ENCODE data around the gene RIPOR1.
A peak's percentile ranks its signal among the peaks of the same experiment; 100 is the strongest.

RIPOR1 gene

DNA sequence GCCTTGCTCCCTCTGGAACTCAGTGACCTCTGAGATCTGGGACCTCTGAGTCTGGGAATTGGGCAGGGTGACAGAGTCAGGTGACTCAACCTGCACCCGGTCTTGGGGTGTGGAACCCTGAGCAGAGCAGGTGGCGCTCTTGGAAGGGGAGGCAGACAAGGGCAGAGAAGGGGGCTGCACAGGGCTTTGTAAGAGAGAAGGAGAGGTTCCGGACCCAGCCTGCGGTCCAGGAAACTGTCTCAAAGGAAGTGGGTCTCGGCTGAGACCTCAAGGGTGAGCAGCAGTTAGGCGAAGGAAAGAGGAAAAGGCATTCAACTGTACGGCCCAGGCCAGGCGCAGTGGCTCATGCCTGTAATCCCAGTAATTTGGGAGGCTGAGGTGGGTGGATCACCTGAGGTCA lies 10.0 kb upstream of the RIPOR1 start:
- H3K27ac ChIP-seq (ENCODE audit: low read length), result no peak overlapping the region

DNA sequence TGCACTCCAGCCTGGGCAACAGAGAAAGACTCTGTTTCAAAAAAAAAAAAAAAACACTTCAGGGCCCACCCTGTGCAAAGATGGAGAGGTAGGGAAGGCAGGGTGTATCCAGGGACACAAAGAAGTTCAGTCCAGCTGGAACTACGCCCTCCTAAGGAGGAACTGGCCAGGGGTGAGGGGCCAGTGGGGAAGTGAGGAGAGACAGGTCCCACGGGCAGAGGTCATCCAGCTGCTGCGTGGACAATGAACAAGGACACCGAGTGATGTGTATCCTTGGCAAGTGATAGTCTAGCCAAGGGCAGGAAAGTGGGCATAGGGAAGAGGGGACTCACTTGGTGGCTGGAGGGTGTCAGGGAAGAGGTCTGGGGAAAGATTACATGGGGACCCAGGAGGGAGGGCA lies 9.4 kb upstream of the RIPOR1 start:
- no peak overlapping the region for H3K27ac ChIP-seq (ENCODE audit: low read length)
- H3K4me3 ChIP-seq (ENCODE audit: low read length), result no peak overlapping the region
- no peaks in the 10 kb centered on the region for H3K9me3 ChIP-seq (ENCODE audit: insufficient read depth, low read depth, low read length)
- H3K9ac ChIP-seq (ENCODE audit: low read depth, low read length), result no peak overlapping the region
- no peaks in the 10 kb centered on the region for H3K36me3 ChIP-seq (ENCODE audit: insufficient read depth, low read depth, low read length)
- H3K27me3 ChIP-seq (ENCODE audit: insufficient read depth, low read length), result peaks cover 58% of the 10 kb centered on the region
- no peaks in the 10 kb centered on the region for H3K4me1 ChIP-seq (ENCODE audit: insufficient read depth, low read length)

More for the DNA sequence above, 10.0 kb upstream of the RIPOR1 start:
- Histone ChIP-seq H3K36me3 (ENCODE audit: insufficient read depth, low read depth, low read length) (no peaks in the 10 kb centered on the region), H3K9ac (ENCODE audit: low read depth, low read length) (no peak overlapping the region), H3K9me3 (ENCODE audit: insufficient read depth, low read depth, low read length) (no peaks in the 10 kb centered on the region), H3K4me3 (ENCODE audit: low read length) (no peak overlapping the region), H3K27me3 (ENCODE audit: insufficient read depth, low read length) (peaks cover 53% of the 10 kb centered on the region), H3K4me1 (ENCODE audit: insufficient read depth, low read length) (no peaks in the 10 kb centered on the region)

DNA sequence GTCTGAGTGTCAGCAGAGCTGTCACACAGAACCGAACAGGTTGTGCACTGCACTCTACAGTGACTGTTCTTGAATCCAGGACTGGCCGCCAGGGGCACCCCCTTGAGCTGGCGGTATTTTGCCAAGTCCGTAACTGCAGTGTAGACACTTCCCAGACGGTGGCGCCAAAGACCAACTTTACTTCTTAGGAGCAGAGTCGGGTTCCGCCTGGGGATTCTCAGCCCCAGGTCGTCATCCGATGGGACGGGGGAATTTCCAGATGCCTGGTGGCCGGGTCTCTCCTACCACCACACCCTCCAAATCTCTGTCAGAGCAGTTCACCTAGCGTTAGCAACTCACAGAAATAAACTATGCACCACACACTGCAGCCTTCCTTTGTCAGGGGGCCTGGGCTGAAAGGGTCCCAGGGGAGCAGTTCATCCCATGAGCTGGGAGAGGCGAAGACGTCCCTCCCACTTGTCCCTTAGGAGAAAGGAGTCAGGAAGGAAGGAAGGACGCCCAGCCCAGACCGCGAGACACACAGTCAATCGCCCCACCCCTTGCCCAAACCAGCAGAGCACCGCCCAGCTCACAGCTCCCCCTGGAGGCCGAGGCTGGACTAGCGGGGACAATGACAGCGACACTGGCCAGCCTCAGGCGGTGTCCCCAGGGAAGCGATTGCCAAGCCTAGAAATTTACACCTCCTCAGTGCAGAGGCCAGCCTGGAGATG lies 7.4 kb upstream of the RIPOR1 start:
- peaks cover 70% of the 10 kb centered on the region for H3K27me3 ChIP-seq (ENCODE audit: insufficient read depth, low read length)
- no peaks in the 10 kb centered on the region for H3K9me3 ChIP-seq (ENCODE audit: insufficient read depth, low read depth, low read length)
- H3K36me3 ChIP-seq (ENCODE audit: insufficient read depth, low read depth, low read length), result no peaks in the 10 kb centered on the region
- H3K4me3 ChIP-seq (ENCODE audit: low read length), result peak overlapping the region; percentile 60
- H3K27ac ChIP-seq (ENCODE audit: low read length), result no peak overlapping the region
- no peaks in the 10 kb centered on the region for H3K4me1 ChIP-seq (ENCODE audit: insufficient read depth, low read length)
- peak overlapping the region; percentile 56; the same call in 1 of the 2 replicates for H3K9ac ChIP-seq (ENCODE audit: low read depth, low read length)

DNA sequence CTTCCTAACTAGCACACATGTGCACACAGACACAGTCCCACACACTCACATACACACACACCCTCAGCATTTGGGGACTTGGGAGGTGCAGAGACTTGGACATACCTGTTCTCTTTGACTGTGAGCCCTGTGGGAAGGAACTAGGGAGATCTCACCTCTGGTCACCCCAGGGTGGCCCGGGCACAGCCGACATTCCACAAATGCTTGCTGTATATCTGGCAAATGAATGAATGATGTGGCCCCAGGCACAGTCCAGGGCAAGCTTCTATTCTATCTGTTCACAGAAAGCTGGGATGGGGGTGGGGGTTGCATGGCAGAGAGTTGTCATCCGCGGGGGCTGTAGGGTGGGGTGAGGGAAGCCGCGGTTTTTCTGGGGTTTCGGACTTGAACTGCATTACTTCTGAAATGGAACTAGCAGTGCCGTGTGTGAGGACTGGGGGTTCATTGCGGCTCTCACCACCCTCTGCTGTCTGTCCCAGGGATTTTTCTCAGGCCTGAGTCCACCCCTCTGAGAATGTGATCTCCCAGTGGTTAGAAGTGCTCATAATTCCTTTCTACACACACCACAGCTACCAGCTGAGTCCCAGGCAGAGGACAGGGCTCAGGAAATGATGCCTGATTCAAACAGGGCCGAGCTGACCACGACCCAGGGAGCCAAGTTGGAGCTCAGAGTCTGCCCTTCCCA lies 3.3 kb upstream of the RIPOR1 start:
- Histone ChIP-seq H3K4me1 (ENCODE audit: insufficient read depth, low read length) (no peaks in the 10 kb centered on the region; the same call in none of the 2 replicates), H3K4me3 (ENCODE audit: low read length) (no peak overlapping the region), H3K9me3 (ENCODE audit: insufficient read depth, low read depth, low read length) (no peaks in the 10 kb centered on the region), H3K36me3 (ENCODE audit: insufficient read depth, low read depth, low read length) (no peaks in the 10 kb centered on the region), H3K9ac (ENCODE audit: low read depth, low read length) (no peak overlapping the region), H3K27ac (ENCODE audit: low read length) (no peak overlapping the region), H3K27me3 (ENCODE audit: insufficient read depth, low read length) (peaks cover 85% of the 10 kb centered on the region)

DNA sequence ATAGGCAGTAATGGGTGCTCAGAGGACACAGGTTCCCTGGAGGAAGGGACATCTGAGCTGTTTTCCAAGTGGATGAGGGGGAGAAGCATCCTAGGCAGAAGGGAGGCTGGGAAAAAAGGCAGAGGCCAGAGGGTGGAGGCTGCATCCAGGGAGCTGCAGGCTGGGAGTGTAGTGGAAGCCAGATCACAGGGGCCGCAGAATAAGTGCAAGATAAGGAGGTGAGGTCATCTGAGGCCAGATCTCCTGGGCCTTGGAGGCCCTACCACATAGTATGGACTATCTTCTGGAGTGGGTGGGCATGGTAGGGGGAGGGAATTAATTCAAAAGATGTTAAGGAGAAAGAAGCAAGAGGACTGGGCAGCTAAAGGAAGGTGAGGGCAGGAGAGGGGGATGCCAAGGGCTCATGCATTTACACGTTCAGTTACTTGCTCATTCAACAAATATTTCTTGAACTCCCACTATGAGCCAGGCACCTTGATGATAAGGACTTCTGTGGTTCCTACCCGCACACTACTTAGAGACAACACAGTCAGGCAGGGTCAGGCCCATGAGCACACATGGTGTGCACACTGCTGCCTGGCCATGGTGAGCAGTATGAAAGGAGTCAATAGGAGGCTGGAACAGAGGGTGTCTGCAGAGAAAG lies 2.4 kb upstream of the RIPOR1 start:
- no peak overlapping the region; the same call in 1 of the 2 replicates for H3K9ac ChIP-seq (ENCODE audit: low read depth, low read length)
- no peak overlapping the region for H3K4me3 ChIP-seq (ENCODE audit: low read length)
- H3K36me3 ChIP-seq (ENCODE audit: insufficient read depth, low read depth, low read length), result no peaks in the 10 kb centered on the region
- H3K27me3 ChIP-seq (ENCODE audit: insufficient read depth, low read length), result peaks cover 94% of the 10 kb centered on the region
- no peaks in the 10 kb centered on the region for H3K9me3 ChIP-seq (ENCODE audit: insufficient read depth, low read depth, low read length)
- no peaks in the 10 kb centered on the region; the same call in none of the 2 replicates for H3K4me1 ChIP-seq (ENCODE audit: insufficient read depth, low read length)
- no peak overlapping the region for H3K27ac ChIP-seq (ENCODE audit: low read length)

DNA sequence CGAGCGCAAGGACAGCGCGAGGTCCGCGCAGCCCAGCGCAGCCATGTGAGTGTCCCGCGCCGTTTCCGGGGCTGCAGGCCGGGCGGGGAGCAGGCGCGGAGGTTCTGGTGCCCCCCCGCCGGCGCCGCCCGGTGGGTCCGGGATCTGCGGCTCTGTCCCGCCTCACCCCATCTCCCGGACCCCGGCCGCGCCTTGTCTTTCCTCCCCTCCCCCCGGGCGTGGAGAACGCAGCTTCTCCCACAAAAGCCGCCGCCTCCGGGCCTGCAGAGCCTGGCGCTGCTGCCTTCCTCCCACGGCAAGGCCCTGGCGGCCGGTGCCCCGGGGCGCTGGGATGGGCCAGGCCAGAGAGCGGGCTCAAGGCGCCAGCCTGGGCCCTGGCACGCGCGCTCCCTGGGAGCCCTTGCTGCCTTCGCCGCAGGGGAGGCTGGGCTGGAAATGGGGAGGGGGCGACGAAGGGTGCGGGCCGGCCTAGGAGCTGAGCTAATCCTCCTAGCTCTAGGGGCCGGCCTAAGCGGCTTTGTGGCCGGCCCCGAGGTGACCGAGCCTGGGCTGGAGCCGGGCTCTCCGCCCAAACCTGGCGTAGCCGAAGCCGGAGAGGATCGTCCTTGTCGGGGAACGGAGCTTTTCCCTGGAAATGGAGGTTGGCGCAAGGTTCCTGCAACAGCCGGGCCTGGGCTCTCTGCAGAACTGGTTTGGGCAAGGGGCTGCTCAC lies 397 bp downstream of the RIPOR1 start:
- H3K9me3 ChIP-seq (ENCODE audit: insufficient read depth, low read depth, low read length), result no peaks in the 10 kb centered on the region
- H3K36me3 ChIP-seq (ENCODE audit: insufficient read depth, low read depth, low read length), result no peaks in the 10 kb centered on the region
- peak overlapping the region; percentile 66 for H3K4me3 ChIP-seq (ENCODE audit: low read length)
- peak overlapping the region; percentile 37; the same call in 1 of the 2 replicates for H3K9ac ChIP-seq (ENCODE audit: low read depth, low read length)
- no peaks in the 10 kb centered on the region; the same call in none of the 2 replicates for H3K4me1 ChIP-seq (ENCODE audit: insufficient read depth, low read length)
- peaks cover 99% of the 10 kb centered on the region for H3K27me3 ChIP-seq (ENCODE audit: insufficient read depth, low read length)
- H3K27ac ChIP-seq (ENCODE audit: low read length), result no peak overlapping the region

DNA sequence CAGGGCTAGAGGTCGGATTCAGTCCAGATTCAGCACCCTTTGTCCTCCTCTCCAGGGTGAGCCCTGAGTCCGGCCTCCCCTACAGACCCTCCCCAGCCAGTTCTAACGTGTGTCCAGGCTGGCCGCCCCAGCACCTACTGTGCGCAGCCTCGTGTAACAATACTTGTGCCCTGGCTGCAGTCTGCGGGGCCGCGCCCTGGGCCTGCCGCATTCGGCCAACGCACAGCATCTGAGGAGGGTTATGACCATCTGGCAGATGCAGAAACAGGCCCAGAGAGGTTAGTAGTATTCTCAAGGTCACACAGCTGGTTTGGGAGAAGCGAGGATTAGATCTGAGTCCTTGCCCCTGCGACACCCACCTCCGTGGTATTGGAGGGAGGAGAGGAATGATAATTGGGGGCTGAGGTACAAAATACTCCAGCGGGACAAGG lies 968 bp downstream of the RIPOR1 start:
- no peaks in the 10 kb centered on the region for H3K36me3 ChIP-seq (ENCODE audit: insufficient read depth, low read depth, low read length)
- peaks cover 99% of the 10 kb centered on the region for H3K27me3 ChIP-seq (ENCODE audit: insufficient read depth, low read length)
- no peak overlapping the region for H3K27ac ChIP-seq (ENCODE audit: low read length)
- H3K9me3 ChIP-seq (ENCODE audit: insufficient read depth, low read depth, low read length), result no peaks in the 10 kb centered on the region
- peak overlapping the region; percentile 66 for H3K4me3 ChIP-seq (ENCODE audit: low read length)
- H3K9ac ChIP-seq (ENCODE audit: low read depth, low read length), result peak overlapping the region; percentile 37; the same call in 1 of the 2 replicates
- no peaks in the 10 kb centered on the region; the same call in none of the 2 replicates for H3K4me1 ChIP-seq (ENCODE audit: insufficient read depth, low read length)

DNA sequence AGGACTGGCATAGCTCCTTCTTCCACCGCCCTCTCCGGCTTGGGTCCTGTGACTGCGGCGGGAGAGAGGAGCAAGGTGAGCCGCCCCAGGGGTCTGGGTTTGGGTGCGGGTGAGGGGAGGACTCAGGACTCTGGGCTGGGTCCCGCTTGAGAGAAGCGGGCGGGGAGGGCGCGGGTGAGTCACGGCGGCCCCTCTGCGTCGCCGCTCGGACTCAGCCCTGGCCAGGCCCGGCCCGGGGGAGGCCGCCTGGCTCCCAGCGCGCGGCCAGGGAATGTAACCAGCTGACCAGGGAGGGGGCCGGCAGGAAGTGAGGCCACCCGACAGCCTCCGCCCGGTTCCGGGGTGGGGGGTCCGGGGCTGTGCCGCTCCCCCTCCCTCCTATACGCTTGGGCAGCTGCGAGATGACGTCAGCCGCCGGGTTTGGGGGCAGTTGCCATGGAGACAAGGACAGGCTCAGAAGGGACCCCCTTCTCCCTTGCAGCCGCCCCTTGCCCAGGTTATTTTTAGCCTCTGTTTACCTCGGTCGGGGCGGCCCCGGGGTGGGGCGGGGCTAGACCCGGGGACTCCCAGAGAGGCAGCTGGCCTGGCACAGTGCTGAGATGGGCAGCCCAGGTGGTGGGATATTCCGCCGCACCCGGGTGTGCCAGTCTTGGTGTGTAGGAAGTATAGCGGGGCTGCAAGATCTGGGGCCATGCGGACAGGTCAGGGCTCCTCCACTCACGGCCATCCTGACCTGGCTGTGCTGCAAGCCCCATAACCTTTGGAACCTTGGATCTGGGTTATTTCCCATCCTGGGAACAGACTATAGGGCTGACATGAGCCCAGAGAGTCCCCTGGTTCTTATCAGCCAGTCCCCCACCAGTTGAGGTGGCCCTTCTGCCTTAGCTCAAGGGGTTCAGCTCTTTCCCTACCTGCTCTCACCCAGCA lies 1.6 kb downstream of the RIPOR1 start:
- H3K36me3 ChIP-seq (ENCODE audit: insufficient read depth, low read depth, low read length), result no peaks in the 10 kb centered on the region
- H3K4me3 ChIP-seq (ENCODE audit: low read length), result peak overlapping the region; percentile 66
- H3K27me3 ChIP-seq (ENCODE audit: insufficient read depth, low read length), result peaks cover 99% of the 10 kb centered on the region
- H3K9ac ChIP-seq (ENCODE audit: low read depth, low read length), result no peak overlapping the region
- no peak overlapping the region for H3K27ac ChIP-seq (ENCODE audit: low read length)
- H3K9me3 ChIP-seq (ENCODE audit: insufficient read depth, low read depth, low read length), result no peaks in the 10 kb centered on the region
- no peaks in the 10 kb centered on the region; the same call in none of the 2 replicates for H3K4me1 ChIP-seq (ENCODE audit: insufficient read depth, low read length)

DNA sequence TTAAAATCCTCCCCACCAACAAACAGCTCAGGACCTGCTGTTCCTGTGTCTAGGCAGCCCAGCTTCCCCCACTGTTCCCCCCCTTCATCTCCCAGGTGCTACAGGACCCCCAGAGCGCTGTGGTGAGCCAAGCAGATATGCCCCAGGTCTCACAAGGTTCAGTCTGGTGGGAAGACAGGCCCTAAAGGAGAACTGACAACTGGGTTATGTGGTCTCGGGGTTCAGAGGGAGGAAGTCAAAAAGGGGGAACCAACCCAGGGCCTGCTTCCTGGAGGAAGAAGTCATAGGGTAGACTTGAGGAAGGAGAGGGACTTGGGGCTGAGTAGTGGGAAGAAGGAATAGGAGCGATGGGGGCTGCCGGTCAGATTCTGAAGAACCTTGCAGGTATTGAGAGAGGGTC lies 2.6 kb downstream of the RIPOR1 start:
- Histone ChIP-seq H3K4me3 (ENCODE audit: low read length) (no peak overlapping the region), H3K36me3 (ENCODE audit: insufficient read depth, low read depth, low read length) (no peaks in the 10 kb centered on the region), H3K9me3 (ENCODE audit: insufficient read depth, low read depth, low read length) (no peaks in the 10 kb centered on the region), H3K27ac (ENCODE audit: low read length) (no peak overlapping the region), H3K9ac (ENCODE audit: low read depth, low read length) (no peak overlapping the region), H3K4me1 (ENCODE audit: insufficient read depth, low read length) (no peaks in the 10 kb centered on the region; the same call in none of the 2 replicates), H3K27me3 (ENCODE audit: insufficient read depth, low read length) (peaks cover 99% of the 10 kb centered on the region)

DNA sequence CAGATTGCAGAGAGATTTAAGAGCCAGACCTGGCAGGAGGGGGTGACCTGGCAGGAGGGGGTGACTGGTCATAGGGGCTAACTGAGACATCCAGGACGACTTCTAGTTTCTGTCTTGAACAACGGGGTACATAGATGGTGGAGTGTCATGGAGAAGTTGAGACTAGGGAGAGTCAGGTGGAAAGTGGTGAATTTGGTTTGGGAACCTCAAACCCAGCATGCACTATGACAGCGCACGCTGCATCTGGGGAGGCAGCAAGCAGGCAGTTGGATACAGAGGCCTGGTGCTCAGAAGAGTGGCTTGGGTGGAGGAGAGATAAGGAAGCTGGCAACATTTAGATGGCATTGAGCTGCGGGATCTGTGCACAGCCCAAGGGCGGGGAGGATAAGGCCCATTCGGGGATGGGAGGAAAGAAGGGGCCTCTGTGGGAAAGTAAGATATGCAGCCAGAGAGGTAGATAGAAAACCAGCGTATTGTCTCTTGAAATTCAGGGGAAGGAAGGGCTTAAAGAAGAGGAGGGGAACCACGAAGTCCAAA lies 4.5 kb downstream of the RIPOR1 start:
- Histone ChIP-seq H3K4me3 (ENCODE audit: low read length) (no peak overlapping the region), H3K9ac (ENCODE audit: low read depth, low read length) (no peak overlapping the region), H3K36me3 (ENCODE audit: insufficient read depth, low read depth, low read length) (no peaks in the 10 kb centered on the region), H3K9me3 (ENCODE audit: insufficient read depth, low read depth, low read length) (no peaks in the 10 kb centered on the region), H3K27ac (ENCODE audit: low read length) (no peak overlapping the region), H3K4me1 (ENCODE audit: insufficient read depth, low read length) (no peaks in the 10 kb centered on the region; the same call in none of the 2 replicates), H3K27me3 (ENCODE audit: insufficient read depth, low read length) (peaks cover 99% of the 10 kb centered on the region)

Data from iPS-20b (cell line).